Measurements from ENCODE around the gene SEM1. TPM values are rescaled to one million over a fixed set of nuclear protein-coding genes. Genes with fewer than 3 reads are reported as not detected.

The SEM1 gene
- polyA plus RNA-seq, 1 experiment, result 153 TPM

GRCh38 chr7:96739167-96739566 is 29.5 kb upstream of the SEM1 start:
- no peak overlapping the region for H3K27ac ChIP-seq (ENCODE audit: low read depth, low read length)
- CTCF ChIA-PET, result no interaction called here
- H3K27me3 ChIP-seq (ENCODE audit: control insufficient read depth, insufficient read depth, low read length), result no peaks in the 10 kb centered on the region
- POLR2A ChIA-PET, result no interaction called here
- H3K4me3 ChIP-seq (ENCODE audit: low read depth, low read length), result no peak overlapping the region
- DNase-seq (ENCODE audit: low read depth, low spot score), result no peak
- no peaks in the 10 kb centered on the region for H3K9me3 ChIP-seq (ENCODE audit: control insufficient read depth, insufficient read depth, low read length)
- TF ChIP-seq, protein P1, sequence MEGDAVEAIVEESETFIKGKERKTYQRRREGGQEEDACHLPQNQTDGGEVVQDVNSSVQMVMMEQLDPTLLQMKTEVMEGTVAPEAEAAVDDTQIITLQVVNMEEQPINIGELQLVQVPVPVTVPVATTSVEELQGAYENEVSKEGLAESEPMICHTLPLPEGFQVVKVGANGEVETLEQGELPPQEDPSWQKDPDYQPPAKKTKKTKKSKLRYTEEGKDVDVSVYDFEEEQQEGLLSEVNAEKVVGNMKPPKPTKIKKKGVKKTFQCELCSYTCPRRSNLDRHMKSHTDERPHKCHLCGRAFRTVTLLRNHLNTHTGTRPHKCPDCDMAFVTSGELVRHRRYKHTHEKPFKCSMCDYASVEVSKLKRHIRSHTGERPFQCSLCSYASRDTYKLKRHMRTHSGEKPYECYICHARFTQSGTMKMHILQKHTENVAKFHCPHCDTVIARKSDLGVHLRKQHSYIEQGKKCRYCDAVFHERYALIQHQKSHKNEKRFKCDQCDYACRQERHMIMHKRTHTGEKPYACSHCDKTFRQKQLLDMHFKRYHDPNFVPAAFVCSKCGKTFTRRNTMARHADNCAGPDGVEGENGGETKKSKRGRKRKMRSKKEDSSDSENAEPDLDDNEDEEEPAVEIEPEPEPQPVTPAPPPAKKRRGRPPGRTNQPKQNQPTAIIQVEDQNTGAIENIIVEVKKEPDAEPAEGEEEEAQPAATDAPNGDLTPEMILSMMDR (IDR thresholded peaks at IDR 0.05; ENCODE audit: low read depth, low read length), result no peak

DNA sequence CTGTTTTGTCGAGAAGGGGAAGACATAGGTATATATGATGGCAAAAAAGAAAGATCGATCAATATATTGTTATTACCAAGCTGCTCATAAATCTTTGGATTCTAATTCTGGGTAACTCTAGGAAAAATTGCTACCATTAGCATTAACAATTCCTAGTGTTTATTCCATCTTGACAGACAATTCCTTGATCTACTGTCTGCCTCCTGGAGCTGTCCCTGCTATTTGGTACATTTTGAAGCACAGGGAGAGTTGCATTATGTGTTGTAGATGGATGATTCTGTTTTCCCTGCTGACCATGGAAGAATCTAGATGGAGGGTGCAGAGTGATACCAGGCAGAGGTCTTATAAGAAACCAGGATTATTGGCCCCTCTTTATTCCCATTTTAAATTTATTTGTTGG is 29.1 kb upstream of the SEM1 start:
- no peak for DNase-seq (ENCODE audit: low read depth, low spot score)
- CTCF ChIA-PET, result no interaction called here
- Histone ChIP-seq H3K27me3 (ENCODE audit: control insufficient read depth, insufficient read depth, low read length) (no peaks in the 10 kb centered on the region), H3K9me3 (ENCODE audit: control insufficient read depth, insufficient read depth, low read length) (no peaks in the 10 kb centered on the region), H3K27ac (ENCODE audit: low read depth, low read length) (no peak overlapping the region), H3K4me3 (ENCODE audit: low read depth, low read length) (no peak overlapping the region)
- TF ChIP-seq, protein P1 (IDR thresholded peaks at IDR 0.05; ENCODE audit: low read depth, low read length), result no peak
- POLR2A ChIA-PET, result no interaction called here

DNA sequence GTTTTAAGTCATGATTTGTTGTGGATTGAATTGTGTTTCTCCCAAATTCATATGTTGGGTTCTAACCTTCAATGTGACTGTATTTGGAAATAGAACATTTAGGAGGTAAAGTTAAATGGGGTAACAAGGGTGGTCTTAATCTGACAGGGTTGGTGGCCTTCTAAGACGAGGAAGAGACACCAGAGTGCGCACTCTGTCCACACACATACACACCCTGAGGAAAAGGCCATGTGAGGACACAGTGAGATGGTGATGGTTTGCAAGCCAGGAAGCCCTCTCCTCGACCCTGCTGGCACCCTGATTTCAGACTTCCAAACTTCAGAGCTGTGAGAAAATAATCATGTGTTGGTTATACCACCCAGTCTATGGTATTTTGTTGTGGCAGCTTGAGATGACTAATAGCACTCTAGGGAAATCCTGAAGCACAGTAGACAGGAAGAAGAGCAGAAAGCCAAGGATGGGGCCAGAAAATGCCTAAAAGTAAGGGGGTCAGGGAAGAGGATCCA is 28.0 kb upstream of the SEM1 start:
- H3K9me3 ChIP-seq (ENCODE audit: control insufficient read depth, insufficient read depth, low read length), result no peaks in the 10 kb centered on the region
- CTCF ChIA-PET, result no interaction called here
- no peak for DNase-seq (ENCODE audit: low read depth, low spot score)
- TF ChIP-seq, protein P1 (IDR thresholded peaks at IDR 0.05; ENCODE audit: low read depth, low read length), result no peak
- no peak overlapping the region for H3K27ac ChIP-seq (ENCODE audit: low read depth, low read length)
- H3K4me3 ChIP-seq (ENCODE audit: low read depth, low read length), result no peak overlapping the region
- H3K27me3 ChIP-seq (ENCODE audit: control insufficient read depth, insufficient read depth, low read length), result no peaks in the 10 kb centered on the region
- POLR2A ChIA-PET, result no interaction called here

DNA sequence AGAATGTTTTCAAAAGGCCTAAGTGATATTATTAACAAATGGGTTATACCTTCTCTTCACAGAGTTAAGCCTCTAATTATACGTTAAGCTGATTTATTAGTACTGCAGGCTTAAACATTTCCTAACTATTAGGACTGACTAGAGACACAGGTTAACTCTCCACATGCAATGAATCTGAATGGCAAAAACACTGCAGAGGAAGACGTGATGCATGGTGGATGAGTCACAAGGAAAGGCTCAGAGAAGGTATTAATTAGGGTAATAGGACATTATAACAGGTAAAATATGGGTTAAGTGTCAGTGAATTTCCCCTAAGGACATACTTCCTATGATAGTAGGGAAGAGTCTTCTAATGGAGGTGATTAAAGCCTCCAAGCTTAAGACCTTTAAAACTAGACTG is 24.7 kb upstream of the SEM1 start:
- ChIA-PET POLR2A (no interaction called here), CTCF (no interaction called here)
- DNase-seq (ENCODE audit: low read depth, low spot score), result no peak
- TF ChIP-seq, protein P1 (IDR thresholded peaks at IDR 0.05; ENCODE audit: low read depth, low read length), result no peak
- H3K27ac ChIP-seq (ENCODE audit: low read depth, low read length), result no peak overlapping the region
- H3K27me3 ChIP-seq (ENCODE audit: control insufficient read depth, insufficient read depth, low read length), result no peaks in the 10 kb centered on the region
- H3K4me3 ChIP-seq (ENCODE audit: low read depth, low read length), result no peak overlapping the region
- H3K9me3 ChIP-seq (ENCODE audit: control insufficient read depth, insufficient read depth, low read length), result no peaks in the 10 kb centered on the region

DNA sequence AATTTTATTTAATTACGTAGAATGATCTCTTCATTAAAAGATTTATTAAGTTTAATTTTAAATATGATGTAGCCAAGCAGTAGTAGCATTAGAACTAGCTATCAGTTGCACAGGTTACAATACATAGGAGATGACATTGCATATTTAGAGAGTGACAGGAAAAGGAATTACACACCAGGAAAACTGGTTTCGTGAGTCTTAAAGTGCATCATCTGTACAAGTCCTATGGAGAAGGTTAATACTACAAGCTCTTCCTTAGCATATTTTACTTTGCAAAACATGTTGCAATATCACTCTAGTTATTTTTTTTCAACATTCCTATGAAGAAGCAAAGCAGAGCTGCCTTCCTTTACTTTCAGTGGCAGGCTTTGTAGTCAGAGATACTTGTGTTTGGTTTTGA is 20.2 kb upstream of the SEM1 start:
- ChIA-PET CTCF (no interaction called here), POLR2A (no interaction called here)
- TF ChIP-seq, protein P1 (IDR thresholded peaks at IDR 0.05; ENCODE audit: low read depth, low read length), result no peak
- Histone ChIP-seq H3K27me3 (ENCODE audit: control insufficient read depth, insufficient read depth, low read length) (no peaks in the 10 kb centered on the region), H3K27ac (ENCODE audit: low read depth, low read length) (no peak overlapping the region), H3K4me3 (ENCODE audit: low read depth, low read length) (no peak overlapping the region), H3K9me3 (ENCODE audit: control insufficient read depth, insufficient read depth, low read length) (no peaks in the 10 kb centered on the region)
- no peak for DNase-seq (ENCODE audit: low read depth, low spot score)
